ENCODE data around the gene SECISBP2.

DNA sequence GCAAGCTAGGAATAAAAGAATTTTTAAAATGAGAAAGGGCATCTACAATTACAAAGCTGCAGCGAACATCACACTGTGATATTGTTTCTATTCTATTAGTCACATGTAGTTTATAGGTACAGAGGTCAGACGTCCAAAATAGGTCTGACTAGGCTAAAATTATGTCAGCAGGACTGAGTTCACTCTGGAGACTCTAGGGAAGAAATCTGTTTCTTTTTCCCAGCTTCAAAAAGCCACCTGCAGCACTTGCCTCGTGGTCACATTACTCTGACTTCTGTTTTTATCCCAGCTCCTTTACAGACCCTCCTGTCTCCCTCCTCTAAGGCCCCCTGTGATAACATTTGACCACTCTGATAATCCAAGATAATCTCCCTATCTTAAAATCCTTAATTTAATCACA lies 12.4 kb upstream of the SECISBP2 start:
- TF ChIP-seq TAF1 (IDR thresholded peaks at IDR 0.05; ENCODE audit: borderline replicate concordance, low read depth, low read length) (no peak), POLR2AphosphoS5 (IDR thresholded peaks at IDR 0.05; ENCODE audit: low read depth, low read length) (no peak)
